ENCODE data around the gene KCNJ3. TPM values are rescaled to one million over a fixed set of nuclear protein-coding genes. Genes with fewer than 3 reads are reported as not detected.

KCNJ3 gene
- total and polyA plus RNA-seq, 2 donors (not counting 1 experiment from before 2014, with no cell fraction given): 0.01 TPM; not detected in 1

- intact Hi-C loops (cut with micrococcal nuclease): no loop called here
- H3K27me3 ChIP-seq (replicated peaks in 1 of 4; ENCODE audit: control extremely low read depth in 1 of 4, control insufficient read depth in 3 of 4, insufficient read depth in 4 of 4, low read length in 3 of 4): no peaks in the 10 kb centered on the region
- no peak for DNase-seq
- H3K79me2 ChIP-seq (ENCODE audit: control insufficient read depth, insufficient read depth, low read length): no peaks in the 10 kb centered on the region
- H4K20me1 ChIP-seq (ENCODE audit: control insufficient read depth, insufficient read depth, low read length, poor library complexity, severe bottlenecking): no peaks in the 10 kb centered on the region
- CTCF ChIA-PET: no interaction called here
- Mint-ChIP-seq H3K27me3 (no peaks in the 10 kb centered on the region), H3K27ac (no peak overlapping the region), H3K4me3 (no peak overlapping the region), H3K4me1 (no peaks in the 10 kb centered on the region), H3K9me3 (ENCODE audit: insufficient read depth) (no peaks in the 10 kb centered on the region)
- 100% methylated on average over 2 of the region's 3 CpGs for WGBS (ENCODE audit: insufficient coverage)
- H3K4me1 ChIP-seq (ENCODE audit: control insufficient read depth in 2 of 2, insufficient read depth in 2 of 2, low read length in 2 of 2): no peaks in the 10 kb centered on the region
- H3K9ac ChIP-seq (ENCODE audit: low read length): no peak overlapping the region
- no peak for TF ChIP-seq CTCF (IDR thresholded peaks at IDR 0.05)
- no peak overlapping the region for H3K4me3 ChIP-seq (ENCODE audit: control extremely low read depth in 1 of 5, extremely low read depth in 1 of 5, insufficient read depth in 1 of 5, low read depth in 2 of 5, low read length in 4 of 5)
- no peak overlapping the region for H3K4me2 ChIP-seq (replicated peaks; ENCODE audit: low read depth, low read length, poor library complexity, severe bottlenecking)
- POLR2A ChIA-PET: no interaction called here
- no peaks in the 10 kb centered on the region for H3K9me3 ChIP-seq (ENCODE audit: control extremely low read depth in 1 of 3, control insufficient read depth in 2 of 3, insufficient read depth in 1 of 3, low read length in 2 of 3)
- no peaks in the 10 kb centered on the region for H3K36me3 ChIP-seq (replicated peaks in 1 of 2; ENCODE audit: control extremely low read depth in 1 of 2, control insufficient read depth in 1 of 2, extremely low read depth in 1 of 2, insufficient read depth in 2 of 2, low read length in 1 of 2)
- H2AFZ ChIP-seq (ENCODE audit: insufficient read depth, low read depth, low read length, poor library complexity, severe bottlenecking): no peak overlapping the region
- no peak overlapping the region for H3K27ac ChIP-seq (ENCODE audit: low read length in 2 of 2)
- ATAC-seq (ENCODE audit: low read depth): no peak
Observed at GRCh38 chr2:154709215-154709614, 10.7 kb downstream of the KCNJ3 start.

- ATAC-seq (ENCODE audit: low read depth) (no peak), DNase-seq (no peak)
- Histone ChIP-seq H3K9me3 (ENCODE audit: control extremely low read depth in 1 of 3, control insufficient read depth in 2 of 3, insufficient read depth in 1 of 3, low read length in 2 of 3) (no peaks in the 10 kb centered on the region), H2AFZ (ENCODE audit: insufficient read depth, low read depth, low read length, poor library complexity, severe bottlenecking) (no peak overlapping the region), H3K9ac (ENCODE audit: low read length) (no peak overlapping the region), H3K4me2 (replicated peaks; ENCODE audit: low read depth, low read length, poor library complexity, severe bottlenecking) (no peak overlapping the region), H3K4me3 (ENCODE audit: control extremely low read depth in 1 of 5, extremely low read depth in 1 of 5, insufficient read depth in 1 of 5, low read depth in 2 of 5, low read length in 4 of 5) (no peak overlapping the region), H3K27me3 (replicated peaks in 1 of 4; ENCODE audit: control extremely low read depth in 1 of 4, control insufficient read depth in 3 of 4, insufficient read depth in 4 of 4, low read length in 3 of 4) (no peaks in the 10 kb centered on the region), H3K4me1 (ENCODE audit: control insufficient read depth in 2 of 2, insufficient read depth in 2 of 2, low read length in 2 of 2) (no peaks in the 10 kb centered on the region), H3K79me2 (ENCODE audit: control insufficient read depth, insufficient read depth, low read length) (no peaks in the 10 kb centered on the region), H4K20me1 (ENCODE audit: control insufficient read depth, insufficient read depth, low read length, poor library complexity, severe bottlenecking) (no peaks in the 10 kb centered on the region), H3K27ac (ENCODE audit: low read length in 2 of 2) (no peak overlapping the region), H3K36me3 (replicated peaks in 1 of 2; ENCODE audit: control extremely low read depth in 1 of 2, control insufficient read depth in 1 of 2, extremely low read depth in 1 of 2, insufficient read depth in 2 of 2, low read length in 1 of 2) (no peaks in the 10 kb centered on the region)
- CTCF ChIA-PET: no interaction called here
- no peak overlapping the region for H3K4me3 Mint-ChIP-seq
- no CpG with 5 or more reads among the region's 2 CpGs for WGBS (ENCODE audit: insufficient coverage)
- H3K27me3 Mint-ChIP-seq: no peaks in the 10 kb centered on the region
- no peak for TF ChIP-seq EZH2 (IDR thresholded peaks at IDR 0.05; ENCODE audit: borderline replicate concordance, insufficient read depth, low read depth, low read length, poor library complexity, severe bottlenecking)
- no peak for TF ChIP-seq CTCF (IDR thresholded peaks at IDR 0.05)
- H3K27ac Mint-ChIP-seq: no peak overlapping the region
- H3K9me3 Mint-ChIP-seq (ENCODE audit: insufficient read depth): no peaks in the 10 kb centered on the region
- intact Hi-C loops (cut with micrococcal nuclease): no loop called here
- POLR2A ChIA-PET: no interaction called here
- H3K4me1 Mint-ChIP-seq: no peaks in the 10 kb centered on the region
Observed at GRCh38 chr2:154710078-154710477, 11.6 kb downstream of the KCNJ3 start.

All from B cell (primary cell).